Endodermal cell (in vitro differentiated cells): Measurements from ENCODE around the gene TRIM37. TPM values are rescaled to one million over a fixed set of nuclear protein-coding genes. Genes with fewer than 3 reads are reported as not detected.

Experiments used
- DNase-seq: peaks from one replicate; pipeline ENCODE4 v3.0.0-alpha.2; 2017
- H3K27ac ChIP-seq: 2 replicates; pipeline ENCODE4 v1.5.1; 2013; ENCODE audit warnings: mild to moderate bottlenecking, low read depth, low read length, moderate library complexity
- H3K27me3 ChIP-seq: 2 replicates; pipeline ENCODE4 v1.6.1; 2013; ENCODE audit warnings: mild to moderate bottlenecking, low read length, moderate library complexity; ENCODE audit not compliant: insufficient read depth, control insufficient read depth, poor library complexity, severe bottlenecking
- H3K36me3 ChIP-seq: 2 replicates; pipeline ENCODE4 v1.7.0; 2013; ENCODE audit warnings: mild to moderate bottlenecking, low read length, moderate library complexity; ENCODE audit not compliant: control insufficient read depth, insufficient read depth
- H3K4me1 ChIP-seq: one replicate; pipeline ENCODE4 v1.7.0; 2013; ENCODE audit warnings: low read length; ENCODE audit not compliant: control insufficient read depth, insufficient read depth
- H3K4me3 ChIP-seq: 2 replicates; pipeline ENCODE4 v1.5.1; 2013; ENCODE audit warnings: mild to moderate bottlenecking, low read length, moderate library complexity
- H3K9ac ChIP-seq: 2 replicates; pipeline ENCODE4 v1.6.1; 2013; ENCODE audit warnings: mild to moderate bottlenecking, low read length, moderate library complexity; ENCODE audit not compliant: poor library complexity, severe bottlenecking; ENCODE audit errors: extremely low read depth
- H3K9me3 ChIP-seq: 2 replicates; pipeline ENCODE4 v1.6.1; 2013; ENCODE audit warnings: mild to moderate bottlenecking, low read length, moderate library complexity; ENCODE audit not compliant: control insufficient read depth
- H3K27ac Mint-ChIP-seq: 2 replicates; pipeline ENCODE4 v1.8.0; 2020; ENCODE audit warnings: mixed read lengths
- H3K27me3 Mint-ChIP-seq: 2 replicates; pipeline ENCODE4 v1.8.0; 2021; ENCODE audit warnings: mild to moderate bottlenecking, mixed read lengths; ENCODE audit not compliant: insufficient read depth
- H3K36me3 Mint-ChIP-seq: 2 replicates; pipeline ENCODE4 v1.8.0; 2020; ENCODE audit warnings: low read depth, mixed read lengths
- H3K4me1 Mint-ChIP-seq: 2 replicates; pipeline ENCODE4 v1.8.0; 2020; ENCODE audit warnings: mixed read lengths
- H3K4me3 Mint-ChIP-seq: 2 replicates; pipeline ENCODE4 v1.8.0; 2020; ENCODE audit warnings: mild to moderate bottlenecking, moderate library complexity, mixed read lengths
- H3K9me3 Mint-ChIP-seq: 2 replicates; pipeline ENCODE4 v1.8.0; 2020; ENCODE audit warnings: mild to moderate bottlenecking, mixed read lengths
- CTCF ChIP-seq: fragments of 200-600 bp; sonication (generic); conservative IDR thresholded peaks from 2 replicates; pipeline ENCODE4 v1.5.0; 2021; ENCODE audit warnings: antibody characterized with exemption, mild to moderate bottlenecking
- WGBS, 2 experiments: methylation state at CpG; one replicate each; pipeline versions ENCODE4 v1.1.5 to v1.1.7; 2013; ENCODE audit warnings: missing lambda C conversion rate in 2 of 2, mixed read lengths in 1 of 2; ENCODE audit not compliant: insufficient coverage in 1 of 2, insufficient read length in 1 of 2; 5-methylcytosine and 5-hydroxymethylcytosine counted together
- total RNA-seq, 2 donors: library from RNA; stranded (reverse); fragmentation: NEBNext Ultra II Directional in 1 of 2; extraction: Animal tissue kit (Norgen Biotek cat#: 25700) in 1 of 2; gene quantifications; 2 replicates in 1 of 2; 3 replicates in 1 of 2; pipeline ENCODE4 v1.2.1, GENCODE V29; 2021

TRIM37 gene
- total RNA-seq, 2 donors from 2014 or later = 43.6 to 64.6 TPM

DNA sequence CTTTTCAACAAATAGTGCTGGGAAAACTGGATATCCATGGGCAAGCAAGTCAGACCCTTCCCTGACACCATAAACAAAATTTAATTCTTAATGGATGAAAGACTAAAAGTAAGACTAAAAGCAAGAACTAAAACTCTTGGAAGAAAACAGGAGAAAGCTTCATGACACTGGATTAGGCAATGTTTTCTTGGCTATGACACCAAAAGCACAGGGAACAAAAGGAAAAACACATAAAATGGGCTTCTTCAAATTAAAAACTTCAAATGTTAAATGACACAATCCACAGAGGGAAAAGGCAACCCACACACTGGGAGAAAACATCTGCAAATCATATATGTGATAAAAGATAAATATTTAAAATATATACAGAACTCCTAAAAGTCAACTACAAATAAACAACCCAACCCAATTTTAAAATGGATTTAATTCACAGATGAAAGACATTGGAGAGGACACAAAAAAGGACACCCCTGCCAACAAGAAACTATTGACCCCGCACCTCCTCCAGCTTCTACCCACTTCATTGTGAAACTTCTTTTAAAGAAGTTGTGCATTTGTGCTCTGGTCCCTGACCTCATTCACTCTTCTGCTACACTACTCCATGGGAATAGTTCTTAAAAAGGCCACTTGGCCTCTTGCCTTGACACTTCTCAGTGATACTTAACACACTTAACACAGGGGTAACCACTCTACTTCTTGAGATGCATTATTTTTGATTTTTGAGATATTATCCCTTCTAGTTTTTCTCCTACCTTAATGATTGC lies 80.3 kb downstream of the TRIM37 start:
- Mint-ChIP-seq H3K9me3 (peaks cover 2% of the 10 kb centered on the region), H3K27me3 (no peaks in the 10 kb centered on the region), H3K27ac (peak overlapping the region; percentile 32), H3K4me3 (no peak overlapping the region), H3K36me3 (peaks cover 16% of the 10 kb centered on the region), H3K4me1 (no peaks in the 10 kb centered on the region)
- Histone ChIP-seq H3K27me3 (no peaks in the 10 kb centered on the region), H3K9ac (no peak overlapping the region), H3K27ac (no peak overlapping the region), H3K36me3 (peaks cover 59% of the 10 kb centered on the region), H3K4me1 (no peaks in the 10 kb centered on the region), H3K9me3 (peaks cover 3% of the 10 kb centered on the region), H3K4me3 (no peak overlapping the region)
- 100% methylated on average over 1 of the region's 1 CpG for WGBS, 2 experiments
- TF ChIP-seq CTCF = no peak
- DNase-seq = no peak

GRCh38 chr17:59024916-59025315 lies 81.8 kb downstream of the TRIM37 start:
- Histone ChIP-seq H3K9ac (no peak overlapping the region), H3K27ac (no peak overlapping the region), H3K4me1 (no peaks in the 10 kb centered on the region), H3K36me3 (peaks cover 56% of the 10 kb centered on the region), H3K9me3 (peaks cover 8% of the 10 kb centered on the region), H3K4me3 (no peak overlapping the region), H3K27me3 (no peaks in the 10 kb centered on the region)
- 86% methylated on average over 2 of the region's 2 CpGs; no CpG with 5 or more reads in 1 of the 2 experiments for WGBS, 2 experiments
- no peaks in the 10 kb centered on the region for H3K4me1 Mint-ChIP-seq
- H3K4me3 Mint-ChIP-seq = no peak overlapping the region
- H3K27ac Mint-ChIP-seq = no peak overlapping the region
- H3K27me3 Mint-ChIP-seq = no peaks in the 10 kb centered on the region
- TF ChIP-seq CTCF = no peak
- H3K36me3 Mint-ChIP-seq = peaks cover 24% of the 10 kb centered on the region
- H3K9me3 Mint-ChIP-seq = peaks cover 4% of the 10 kb centered on the region
- DNase-seq = no peak

DNA sequence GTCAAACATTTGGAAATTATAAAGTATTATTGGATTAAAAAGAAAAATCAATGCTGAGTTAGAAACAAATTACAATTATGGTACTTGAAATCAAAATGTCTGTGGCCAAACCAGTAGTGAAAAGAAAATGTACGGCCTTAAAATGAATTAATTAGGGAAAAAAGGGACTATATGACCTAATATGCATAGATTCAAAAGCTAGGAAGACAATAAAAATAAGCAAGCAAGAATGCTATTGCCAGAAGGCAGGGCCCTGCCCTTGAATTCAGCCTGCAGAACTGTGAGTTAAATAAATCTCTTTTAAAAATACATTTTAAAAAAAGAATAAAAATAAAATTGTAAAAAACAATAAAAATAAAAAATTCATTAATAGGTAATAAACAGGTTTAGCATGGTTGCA lies 88.7 kb downstream of the TRIM37 start:
- Histone ChIP-seq H3K4me3 (no peak overlapping the region), H3K27ac (no peak overlapping the region), H3K27me3 (no peaks in the 10 kb centered on the region), H3K36me3 (peaks cover 26% of the 10 kb centered on the region), H3K4me1 (no peaks in the 10 kb centered on the region), H3K9ac (no peak overlapping the region), H3K9me3 (peaks cover 8% of the 10 kb centered on the region)
- Mint-ChIP-seq H3K9me3 (peaks cover 4% of the 10 kb centered on the region), H3K27ac (no peak overlapping the region), H3K4me1 (no peaks in the 10 kb centered on the region), H3K36me3 (peaks cover 31% of the 10 kb centered on the region), H3K4me3 (no peak overlapping the region), H3K27me3 (no peaks in the 10 kb centered on the region)
- TF ChIP-seq CTCF = no peak
- WGBS, 2 experiments = 88 to 90% methylated on average over 1 of the region's 1 CpG
- DNase-seq = no peak
